GM21717 (cell line): ENCODE data around the gene SCIN.
"Not testable (repeated sequence)": the region's sequence is repeated elsewhere in the genome, so short reads cannot be mapped to it uniquely, and the experiment has no call there.

ENCODE experiments used
- ATAC-seq: cut with Tn5 transposase; IDR thresholded peaks from one replicate; pipeline ENCODE4 v1.9.1; 2021; ENCODE audit warnings: mild to moderate bottlenecking, moderate library complexity; ENCODE audit not compliant: unreplicated experiment

The SCIN gene

GRCh38 chr7:12570534-12571461 is at the start of gene SCIN:
TSS of gene SCIN (plus strand) at chr7:12570720. CDS start at chr7:12570787, 67 bp downstream.
- peak; percentile 37 for ATAC-seq

- no peak for ATAC-seq
These were observed 45.6 kb upstream of the SCIN start for GRCh38 chr7:12524794-12525386.

- not testable (repeated sequence) for ATAC-seq
These were observed 43.8 kb upstream of the SCIN start for GRCh38 chr7:12526693-12527092.

- not testable (repeated sequence) for ATAC-seq
These were observed 42.9 kb upstream of the SCIN start for GRCh38 chr7:12527670-12528069.

- ATAC-seq, result no peak
These were observed 40.4 kb upstream of the SCIN start for GRCh38 chr7:12529971-12530710.

- ATAC-seq, result no peak
These were observed 38.7 kb upstream of the SCIN start for GRCh38 chr7:12531784-12532183.

GRCh38 chr7:12534046-12534445 is 36.5 kb upstream of the SCIN start:
- ATAC-seq, result no peak

- no peak for ATAC-seq
These were observed 30.8 kb upstream of the SCIN start for GRCh38 chr7:12539681-12540080.

- ATAC-seq, result no peak
These were observed 29.7 kb upstream of the SCIN start for GRCh38 chr7:12540850-12541249.

GRCh38 chr7:12543586-12543985 is 26.9 kb upstream of the SCIN start:
- ATAC-seq, result no peak

- no peak for ATAC-seq
These were observed 21.4 kb upstream of the SCIN start for GRCh38 chr7:12549106-12549505.

- ATAC-seq, result no peak
These were observed 19.6 kb upstream of the SCIN start for GRCh38 chr7:12550956-12551355.

GRCh38 chr7:12552876-12553275 is 17.6 kb upstream of the SCIN start:
- ATAC-seq, result no peak

- ATAC-seq, result no peak
These were observed 17.1 kb upstream of the SCIN start for GRCh38 chr7:12553416-12553815.

- ATAC-seq, result no peak
These were observed 16.2 kb upstream of the SCIN start for GRCh38 chr7:12554351-12554750.

GRCh38 chr7:12554872-12555271 is 15.6 kb upstream of the SCIN start:
- no peak for ATAC-seq

GRCh38 chr7:12555695-12556094 is 14.8 kb upstream of the SCIN start:
- not testable (repeated sequence) for ATAC-seq

GRCh38 chr7:12556139-12556792 is 14.3 kb upstream of the SCIN start:
- ATAC-seq, result not testable (repeated sequence)

GRCh38 chr7:12557282-12557681 is 13.2 kb upstream of the SCIN start:
- no peak for ATAC-seq

- no peak for ATAC-seq
These were observed 5.3 kb upstream of the SCIN start for GRCh38 chr7:12564996-12565764.
